NOMO-1 treated with DMSO at 0.1 percent for 48 hours (cell line): ENCODE data around the gene MGMT.

Source experiments
- DNase-seq: peaks from one replicate; lab custom pipeline; 2025; ENCODE audit not compliant: unreplicated experiment; lab: John Stamatoyannopoulos, UW

MGMT gene

DNA sequence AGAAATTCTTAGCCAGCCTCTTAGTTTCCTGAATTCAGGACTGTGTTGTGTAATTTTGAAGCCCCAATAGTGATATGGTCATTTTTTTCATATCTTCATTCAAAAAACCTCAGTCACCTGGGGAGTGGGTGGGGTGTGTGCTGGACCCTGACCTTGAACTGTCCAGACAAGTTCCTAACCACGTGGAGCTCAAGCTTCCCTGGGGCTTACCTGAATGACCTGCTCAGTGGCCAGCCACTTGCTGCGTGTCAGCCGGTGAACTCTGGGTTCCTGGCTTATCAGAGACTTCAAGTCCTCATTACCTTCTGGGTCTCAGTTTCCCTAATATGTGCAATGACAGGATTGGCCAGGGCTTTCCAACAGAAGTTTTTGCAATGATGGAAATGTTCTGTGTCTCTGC lies 27.1 kb downstream of the MGMT start:
- no peak for DNase-seq

DNA sequence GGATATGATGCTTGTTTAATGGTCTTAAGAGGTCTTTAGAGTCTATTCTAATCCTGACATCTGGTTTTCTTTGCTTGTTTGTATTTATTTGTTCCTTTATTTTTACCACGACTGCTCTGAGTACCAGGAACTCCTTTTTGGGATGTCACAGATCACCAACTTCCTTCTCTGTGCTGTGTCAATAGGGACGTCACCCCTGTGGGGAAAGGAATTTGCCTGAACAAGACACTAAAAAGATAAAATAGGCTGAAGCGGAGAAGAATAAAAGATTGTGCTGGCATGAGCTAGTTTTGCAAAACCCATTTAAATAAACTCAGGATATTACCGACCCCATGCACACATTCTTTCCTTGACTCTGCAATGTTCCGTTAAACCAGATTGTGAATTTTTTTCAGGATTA lies 27.7 kb downstream of the MGMT start:
- no peak for DNase-seq

DNA sequence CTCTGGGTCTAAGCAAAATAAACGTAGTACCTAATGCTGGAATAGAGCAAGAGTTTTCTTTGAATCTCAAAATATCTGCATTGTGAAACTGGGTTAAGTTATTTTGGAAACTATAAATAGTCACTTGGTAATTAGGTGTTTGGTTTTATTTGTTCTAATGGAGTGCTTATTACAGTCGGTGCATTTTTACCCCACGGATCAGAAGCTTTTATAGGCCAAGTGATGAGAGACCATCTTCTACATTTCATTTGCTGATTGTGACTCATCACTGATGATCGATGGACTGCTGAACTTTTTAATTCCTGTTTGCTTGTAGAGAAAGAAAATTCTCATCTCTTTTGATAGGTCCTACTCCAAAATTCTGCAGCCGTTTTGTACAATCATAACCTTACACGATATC lies 28.2 kb downstream of the MGMT start:
- no peak for DNase-seq

- no peak for DNase-seq
These were observed 28.7 kb downstream of the MGMT start for GRCh38 chr10:129495698-129496097.

DNA sequence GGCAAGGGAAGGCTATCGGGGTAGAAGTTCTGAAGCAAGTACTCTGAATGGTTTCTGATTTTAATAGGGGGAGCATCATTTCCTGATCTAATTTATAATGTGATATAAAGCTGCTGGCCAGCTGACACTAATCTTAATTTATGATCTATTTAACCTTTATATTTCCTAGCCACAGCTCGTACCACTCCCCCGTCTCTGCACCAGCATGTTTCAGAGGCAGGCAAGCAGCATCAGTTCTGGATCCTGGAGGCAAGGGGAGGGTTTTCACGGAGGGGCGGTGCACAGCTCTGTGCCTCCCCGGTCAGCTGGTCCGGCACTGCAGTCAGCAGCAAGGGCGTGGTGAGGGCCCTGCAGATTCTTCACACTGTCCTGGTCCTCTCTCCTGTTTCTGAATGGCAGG lies 30.0 kb downstream of the MGMT start:
- DNase-seq = no peak

DNA sequence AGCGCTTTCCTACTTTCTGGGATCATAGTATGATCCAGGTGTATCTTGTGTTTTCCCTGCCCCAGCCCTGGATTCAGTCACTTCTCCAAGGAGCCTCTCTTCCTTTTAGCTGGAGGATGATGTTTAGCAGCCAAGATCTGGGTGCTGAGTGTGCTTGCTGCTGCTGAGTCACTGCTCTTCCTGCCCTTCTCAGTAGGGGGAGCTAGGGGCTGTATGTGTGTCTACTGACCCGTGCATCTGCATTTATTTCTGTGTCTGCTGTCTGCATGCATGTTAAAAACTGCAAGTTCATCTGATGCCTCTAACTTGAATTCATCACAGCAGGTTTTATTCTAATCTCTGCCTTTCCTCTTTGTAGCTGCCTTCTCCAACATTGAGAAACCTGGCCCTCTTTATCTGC lies 31.6 kb downstream of the MGMT start:
- no peak for DNase-seq

GRCh38 chr10:129500617-129501339 lies 33.7 kb downstream of the MGMT start:
- DNase-seq = no peak

GRCh38 chr10:129501652-129502436 lies 34.8 kb downstream of the MGMT start:
- DNase-seq = no peak

GRCh38 chr10:129502448-129502847 lies 35.4 kb downstream of the MGMT start:
- DNase-seq = no peak

- no peak for DNase-seq
These were observed 38.5 kb downstream of the MGMT start for GRCh38 chr10:129505500-129506075.

DNA sequence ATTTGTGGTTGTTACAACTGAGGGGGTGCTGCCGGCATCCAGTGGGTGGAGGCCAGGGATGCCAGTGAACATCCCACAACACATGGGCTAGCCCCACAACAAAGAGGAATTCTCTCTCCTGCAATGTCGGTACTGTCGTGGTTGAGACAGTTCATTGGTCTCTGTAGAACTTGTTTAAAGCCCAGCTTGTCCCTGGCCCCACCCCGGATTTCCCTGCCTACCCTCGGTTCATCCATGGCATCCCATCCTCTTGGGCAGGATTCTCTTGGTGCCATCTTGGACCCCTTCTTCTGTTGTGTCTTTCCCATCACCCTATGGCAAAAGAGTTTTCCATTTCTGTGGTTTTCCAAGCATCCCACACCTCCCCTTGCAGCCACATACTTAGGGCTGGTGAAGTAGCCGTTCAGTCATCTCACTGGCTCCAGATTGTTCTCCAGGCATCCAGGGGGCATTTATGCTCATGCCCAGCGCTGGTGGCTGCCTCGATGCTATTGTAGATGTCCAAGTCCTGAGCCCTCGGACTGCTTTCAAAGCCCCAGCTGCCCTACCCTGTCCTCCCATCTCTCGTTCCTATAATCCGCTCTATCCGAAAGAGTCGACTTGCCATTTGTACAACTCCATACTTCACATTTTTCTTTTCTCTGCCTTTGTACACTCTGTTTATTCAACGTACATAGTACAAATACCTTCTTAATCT lies 39.2 kb downstream of the MGMT start:
- no peak for DNase-seq

DNA sequence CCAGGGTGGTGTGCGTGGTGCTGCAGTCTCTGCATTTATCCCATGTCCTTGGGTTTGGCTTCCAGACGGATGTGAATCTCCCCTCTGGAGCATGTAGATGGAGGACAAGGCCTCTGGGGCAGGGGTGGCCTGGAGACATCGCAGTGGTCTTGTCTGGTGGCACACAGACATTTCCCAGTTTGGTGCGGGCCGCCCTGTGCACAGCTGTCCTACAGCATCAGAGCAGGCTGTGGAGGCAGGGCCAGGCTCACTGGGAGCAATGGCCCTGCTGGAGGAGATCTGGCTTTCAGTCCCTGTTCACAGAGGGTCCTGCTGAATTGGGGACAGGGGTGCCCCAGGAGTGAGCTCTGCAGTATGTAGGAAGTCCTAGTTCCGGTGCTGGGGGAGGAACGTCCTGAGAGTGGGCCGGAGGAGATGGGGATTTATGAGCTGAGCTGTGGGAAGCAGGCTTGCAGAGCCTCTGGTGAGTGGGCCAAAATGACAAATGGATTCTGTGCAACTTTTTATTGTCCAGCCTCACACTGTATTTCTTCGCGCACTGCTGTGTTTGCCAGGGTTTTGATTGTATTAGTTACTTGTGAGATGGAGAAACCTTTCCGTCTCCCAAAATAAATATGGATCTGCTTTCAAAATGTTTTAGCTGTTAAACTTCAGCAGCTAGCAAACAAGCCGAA lies 40.3 kb downstream of the MGMT start:
- DNase-seq = no peak

DNA sequence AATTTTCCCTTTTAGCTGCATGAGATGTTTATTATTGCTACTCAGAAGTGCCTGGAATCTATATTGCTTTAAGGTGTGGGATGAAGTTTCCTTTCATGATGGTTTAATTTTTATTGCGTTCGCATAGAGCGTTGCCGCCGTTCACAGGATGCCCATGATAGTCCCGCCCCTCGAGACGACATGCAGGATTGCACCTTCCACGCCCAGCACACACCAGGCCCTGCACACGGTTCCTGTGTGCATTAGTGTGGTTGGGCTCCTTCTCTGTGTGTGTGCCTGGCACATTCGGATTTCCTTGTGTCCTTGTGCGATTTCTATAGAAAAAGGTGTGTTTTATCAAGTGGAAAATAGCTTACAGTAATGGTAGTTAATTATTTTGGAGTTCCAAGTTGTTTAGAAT lies 42.1 kb downstream of the MGMT start:
- no peak for DNase-seq

GRCh38 chr10:129509835-129510234 lies 42.8 kb downstream of the MGMT start:
- no peak for DNase-seq

- no peak for DNase-seq
These were observed 44.0 kb downstream of the MGMT start for GRCh38 chr10:129511086-129511485.

GRCh38 chr10:129511758-129512157 lies 44.7 kb downstream of the MGMT start:
- no peak for DNase-seq

- no peak for DNase-seq
These were observed 46.3 kb downstream of the MGMT start for GRCh38 chr10:129513312-129513711.

GRCh38 chr10:129514568-129515451 lies 47.8 kb downstream of the MGMT start:
- DNase-seq = no peak

- DNase-seq = no peak
These were observed 50.0 kb downstream of the MGMT start for GRCh38 chr10:129516846-129517679.
